BJ (cell line): ENCODE data around the gene C19orf18. TPM values are rescaled to one million over a fixed set of nuclear protein-coding genes. Genes with fewer than 3 reads are reported as not detected.

Source experiments
- CTCF ChIA-PET: fragments of 350-600 bp; formaldehyde crosslinking; extraction: SDS; loops from one replicate; lab custom pipeline; 2021; ENCODE audit warnings: antibody characterized with exemption, inconsistent platforms; lab: Yijun Ruan, JAX
- POLR2A ChIA-PET: fragments of 300-600 bp; sonication (Branson Sonifier 250); formaldehyde crosslinking; extraction: SDS; loops from one replicate; lab custom pipeline; 2021; ENCODE audit warnings: antibody characterized with exemption; lab: Charles Lee
- DNase-seq: peaks from one replicate; pipeline ENCODE4 v3.0.0-alpha.2; 2011; ENCODE audit warnings: low read depth
- H3K27me3 ChIP-seq: 2 replicates; pipeline ENCODE4 v1.6.0; 2011; ENCODE audit warnings: low read length; ENCODE audit not compliant: control insufficient read depth, insufficient read depth
- H3K36me3 ChIP-seq: 2 replicates; pipeline ENCODE4 v1.5.1; 2011; ENCODE audit warnings: low read length; ENCODE audit not compliant: control insufficient read depth, insufficient read depth
- H3K4me3 ChIP-seq: 2 replicates; pipeline ENCODE4 v1.5.1; 2011; ENCODE audit warnings: low read depth, mild to moderate bottlenecking, control low read depth, low read length
- CTCF ChIP-seq: IDR thresholded peaks from 2 replicates; pipeline ENCODE4 v1.5.1; 2011; ENCODE audit warnings: low read depth, mild to moderate bottlenecking, control low read depth, inconsistent platforms, low read length, moderate library complexity; ENCODE audit not compliant: insufficient read depth
- polyA plus RNA-seq: library from polyadenylated mRNA; depleted of rRNA; stranded (reverse); fragments of >200 nt; gene quantifications from 2 replicates; pipeline ENCODE4 v1.2.3, GENCODE V29; 2011; rRNA removed

The C19orf18 gene
- polyA plus RNA-seq, 1 experiment: not detected

GRCh38 chr19:57914531-57914930 lies 59.8 kb downstream of the C19orf18 start:
- TF ChIP-seq CTCF: no peak
- POLR2A ChIA-PET: no interaction called here
- DNase-seq: no peak
- CTCF ChIA-PET: no interaction called here
- Histone ChIP-seq H3K27me3 (no peaks in the 10 kb centered on the region), H3K36me3 (peaks cover 2% of the 10 kb centered on the region; the same call in 1 of the 2 replicates), H3K4me3 (no peak overlapping the region)

Other genes starting within 250 kb of the C19orf18 start
- gene ZNF671, start 246.9 kb downstream of the C19orf18 start, polyA plus RNA-seq: 4.4 and 5.0 TPM in 2 replicates
- 7.7 and 12.0 TPM in 2 replicates for gene ZNF776, start 227.7 kb downstream of the C19orf18 start, polyA plus RNA-seq
- gene ZNF586, start 204.9 kb downstream of the C19orf18 start, polyA plus RNA-seq: 3.9 and 5.8 TPM in 2 replicates
- gene ZNF552, start 159.6 kb downstream of the C19orf18 start, polyA plus RNA-seq: 2.1 and 2.5 TPM in 2 replicates
- gene ZNF587B, start 144.2 kb downstream of the C19orf18 start, polyA plus RNA-seq: 2.3 and 4.4 TPM in 2 replicates
- gene ZNF587, start 124.7 kb downstream of the C19orf18 start, polyA plus RNA-seq: 8.4 and 9.9 TPM in 2 replicates
- gene ZNF814, start 85.5 kb downstream of the C19orf18 start, polyA plus RNA-seq: 4.5 and 5.8 TPM in 2 replicates
- gene ZNF417, start 57.9 kb downstream of the C19orf18 start, polyA plus RNA-seq: 2.8 and 5.3 TPM in 2 replicates
- gene ZNF418, start 39.1 kb downstream of the C19orf18 start, polyA plus RNA-seq: 2.5 and 2.7 TPM in 2 replicates
- gene ZNF256, start 26.8 kb downstream of the C19orf18 start, polyA plus RNA-seq: 2.2 and 3.0 TPM in 2 replicates
- 2.3 TPM in 2 replicates for gene ZNF606, start 28.3 kb upstream of the C19orf18 start, polyA plus RNA-seq
- 0.10 TPM in 1 of 2 replicates, not detected in the other for gene ZSCAN1, start 59.5 kb upstream of the C19orf18 start, polyA plus RNA-seq
- 6.3 and 6.8 TPM in 2 replicates for gene ZNF135, start 84.7 kb upstream of the C19orf18 start, polyA plus RNA-seq
- gene ZSCAN18, start 123.7 kb upstream of the C19orf18 start, polyA plus RNA-seq: 15.4 and 18.5 TPM in 2 replicates
- 5.5 and 7.5 TPM in 2 replicates for gene ZNF329, start 176.3 kb upstream of the C19orf18 start, polyA plus RNA-seq
- gene ZNF274, start 208.5 kb upstream of the C19orf18 start, polyA plus RNA-seq: 13.0 and 15.2 TPM in 2 replicates